ENCODE measurements around the gene RAPGEF6.

DNA sequence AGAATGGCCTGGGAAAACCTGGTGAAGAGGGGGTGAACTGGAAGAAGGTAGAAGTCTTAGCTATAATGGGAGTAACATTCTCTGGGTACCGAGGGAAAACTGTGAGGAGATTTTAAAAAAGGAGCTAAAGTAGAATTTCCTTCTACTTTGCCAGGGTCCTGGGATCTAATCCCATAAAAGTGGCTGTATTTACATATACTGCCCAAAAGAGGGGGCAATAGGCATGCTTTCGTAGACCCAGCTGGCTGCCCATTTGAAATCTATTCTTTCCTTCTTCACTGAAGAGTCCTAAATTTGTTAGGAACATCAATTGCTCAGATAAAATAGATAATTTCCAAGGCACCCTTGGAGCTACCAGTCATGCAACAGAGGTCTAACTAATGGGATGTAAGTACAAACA is 212.0 kb downstream of the RAPGEF6 start:
- TF ChIP-seq POLR2AphosphoS5 (IDR thresholded peaks at IDR 0.05; ENCODE audit: low read depth, low read length): no peak
- no peak for TF ChIP-seq TAF1 (IDR thresholded peaks at IDR 0.05; ENCODE audit: borderline replicate concordance, insufficient read depth, low read length)

All from PFSK-1 (cell line).